Activated CD4-positive, alpha-beta T cell treated with anti-CD3 and anti-CD28 coated beads, Interleukin-2, amount 10 ng/mL, durations not matched to agents 7 days and 5 days (primary cell): ENCODE results near the gene TMEM174. TPM values are rescaled to one million over a fixed set of nuclear protein-coding genes. Genes with fewer than 3 reads are reported as not detected.

Experiments used
- CTCF ChIA-PET: fragments of 350-600 bp; sonication (Branson Sonifier 250); formaldehyde crosslinking; loops from one replicate; lab custom pipeline; 2021; ENCODE audit warnings: antibody characterized with exemption; lab: Charles Lee
- POLR2A ChIA-PET: fragments of 350-600 bp; sonication (Branson Sonifier 250); formaldehyde crosslinking; loops from one replicate; lab custom pipeline; 2021; ENCODE audit warnings: antibody characterized with exemption; lab: Charles Lee
- DNase-seq: peaks from one replicate; pipeline ENCODE4 v3.0.0-alpha.2; 2020
- H3K27ac Mint-ChIP-seq: one replicate; pipeline ENCODE4 v1.8.0; 2021; ENCODE audit warnings: mild to moderate bottlenecking, moderate library complexity, mixed read lengths
- H3K27me3 Mint-ChIP-seq: one replicate; pipeline ENCODE4 v1.8.0; 2021; ENCODE audit warnings: mixed read lengths
- H3K36me3 Mint-ChIP-seq: one replicate; pipeline ENCODE4 v1.8.0; 2021; ENCODE audit warnings: low read depth, mixed read lengths
- H3K4me1 Mint-ChIP-seq: one replicate; pipeline ENCODE4 v1.8.0; 2021; ENCODE audit warnings: mixed read lengths
- H3K4me3 Mint-ChIP-seq: one replicate; pipeline ENCODE4 v1.8.0; 2021; ENCODE audit warnings: mild to moderate bottlenecking, moderate library complexity, mixed read lengths
- H3K9me3 Mint-ChIP-seq: one replicate; pipeline ENCODE4 v1.8.0; 2021; ENCODE audit warnings: mixed read lengths
- total RNA-seq, 2 experiments: library from RNA; stranded (reverse); gene quantifications; one replicate each; pipeline ENCODE4 v1.2.3, GENCODE V29; 2021

The TMEM174 gene
- total RNA-seq, 2 experiments from 2014 or later, result not detected

- POLR2A ChIA-PET, result interaction anchor here (0.6 kb wide), 1 partner anchor 547 kb away, joined by 3 read pairs; no protein-coding TSS in a partner anchor
These were observed 14.7 kb upstream of the TMEM174 start for GRCh38 chr5:73158313-73158712.

GRCh38 chr5:73160239-73160671, 12.7 kb upstream of the TMEM174 start:
- CTCF ChIA-PET, result no interaction called here
- Mint-ChIP-seq H3K9me3 (no peaks in the 10 kb centered on the region), H3K4me3 (no peak overlapping the region), H3K4me1 (peaks cover 30% of the 10 kb centered on the region), H3K27ac (peak overlapping the region; percentile 57), H3K27me3 (peaks cover 83% of the 10 kb centered on the region), H3K36me3 (no peaks in the 10 kb centered on the region)
- peak; percentile 82 for DNase-seq
- POLR2A ChIA-PET, result no interaction called here

More at GRCh38 chr5:73158313-73158712, 14.7 kb upstream of the TMEM174 start:
- H3K9me3 Mint-ChIP-seq, result no peaks in the 10 kb centered on the region
- no peak for DNase-seq
- no peaks in the 10 kb centered on the region for H3K36me3 Mint-ChIP-seq
- peak overlapping the region; percentile 25 for H3K27ac Mint-ChIP-seq
- peaks cover 30% of the 10 kb centered on the region for H3K4me1 Mint-ChIP-seq
- no peak overlapping the region for H3K4me3 Mint-ChIP-seq
- CTCF ChIA-PET, result no interaction called here
- H3K27me3 Mint-ChIP-seq, result peaks cover 86% of the 10 kb centered on the region

- peak; percentile 34 for DNase-seq
- Mint-ChIP-seq H3K27ac (no peak overlapping the region), H3K9me3 (no peaks in the 10 kb centered on the region), H3K36me3 (no peaks in the 10 kb centered on the region), H3K4me1 (no peaks in the 10 kb centered on the region), H3K27me3 (peaks cover 86% of the 10 kb centered on the region), H3K4me3 (no peak overlapping the region)
- POLR2A ChIA-PET, result no interaction called here
- CTCF ChIA-PET, result no interaction called here
These were observed 2.5 kb upstream of the TMEM174 start for GRCh38 chr5:73170522-73170921.

GRCh38 chr5:73171495-73171894, 1.5 kb upstream of the TMEM174 start:
- no peaks in the 10 kb centered on the region for H3K9me3 Mint-ChIP-seq
- ChIA-PET POLR2A (no interaction called here), CTCF (no interaction called here)
- H3K36me3 Mint-ChIP-seq, result no peaks in the 10 kb centered on the region
- H3K4me3 Mint-ChIP-seq, result no peak overlapping the region
- no peak for DNase-seq
- peaks cover 82% of the 10 kb centered on the region for H3K27me3 Mint-ChIP-seq
- no peaks in the 10 kb centered on the region for H3K4me1 Mint-ChIP-seq
- no peak overlapping the region for H3K27ac Mint-ChIP-seq

- H3K4me3 Mint-ChIP-seq, result no peak overlapping the region
- POLR2A ChIA-PET, result no interaction called here
- CTCF ChIA-PET, result no interaction called here
- H3K27ac Mint-ChIP-seq, result no peak overlapping the region
- H3K4me1 Mint-ChIP-seq, result no peaks in the 10 kb centered on the region
- H3K9me3 Mint-ChIP-seq, result no peaks in the 10 kb centered on the region
- H3K27me3 Mint-ChIP-seq, result peaks cover 75% of the 10 kb centered on the region
- no peaks in the 10 kb centered on the region for H3K36me3 Mint-ChIP-seq
- DNase-seq, result no peak
These were observed 1.3 kb downstream of the TMEM174 start for GRCh38 chr5:73174100-73174815.

GRCh38 chr5:73176250-73176649, 3.3 kb downstream of the TMEM174 start:
- no peaks in the 10 kb centered on the region for H3K9me3 Mint-ChIP-seq
- no peak for DNase-seq
- no peak overlapping the region for H3K27ac Mint-ChIP-seq
- no peaks in the 10 kb centered on the region for H3K36me3 Mint-ChIP-seq
- H3K4me1 Mint-ChIP-seq, result no peaks in the 10 kb centered on the region
- CTCF ChIA-PET, result interaction anchor here (1.1 kb wide), 1 partner anchor 40 kb away, joined by 3 read pairs; no protein-coding TSS in a partner anchor
- no peak overlapping the region for H3K4me3 Mint-ChIP-seq
- H3K27me3 Mint-ChIP-seq, result peaks cover 74% of the 10 kb centered on the region
- POLR2A ChIA-PET, result no interaction called here

DNA sequence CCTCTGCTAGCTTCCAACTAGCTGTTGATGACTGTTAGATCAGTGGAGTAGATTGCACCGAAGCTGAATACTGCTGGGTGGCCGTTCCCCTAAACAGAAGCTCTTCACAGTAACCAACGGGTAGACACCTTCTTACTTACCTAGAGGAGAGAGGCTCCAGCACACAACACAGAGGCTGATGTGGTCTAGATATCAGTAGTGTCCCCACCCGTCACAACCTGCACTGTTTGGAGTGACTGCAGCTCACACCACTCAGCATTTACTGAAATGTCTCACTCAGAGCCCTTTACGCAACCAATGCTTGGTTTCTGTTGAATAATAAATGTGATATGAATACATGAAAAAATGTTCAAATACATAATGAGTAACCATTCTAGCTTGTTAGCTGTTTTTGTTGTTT, 5.3 kb downstream of the TMEM174 start:
- Mint-ChIP-seq H3K4me3 (no peak overlapping the region), H3K27me3 (peaks cover 70% of the 10 kb centered on the region), H3K4me1 (no peaks in the 10 kb centered on the region), H3K36me3 (no peaks in the 10 kb centered on the region), H3K9me3 (no peaks in the 10 kb centered on the region), H3K27ac (no peak overlapping the region)
- ChIA-PET CTCF (no interaction called here), POLR2A (no interaction called here)
- DNase-seq, result no peak

DNA sequence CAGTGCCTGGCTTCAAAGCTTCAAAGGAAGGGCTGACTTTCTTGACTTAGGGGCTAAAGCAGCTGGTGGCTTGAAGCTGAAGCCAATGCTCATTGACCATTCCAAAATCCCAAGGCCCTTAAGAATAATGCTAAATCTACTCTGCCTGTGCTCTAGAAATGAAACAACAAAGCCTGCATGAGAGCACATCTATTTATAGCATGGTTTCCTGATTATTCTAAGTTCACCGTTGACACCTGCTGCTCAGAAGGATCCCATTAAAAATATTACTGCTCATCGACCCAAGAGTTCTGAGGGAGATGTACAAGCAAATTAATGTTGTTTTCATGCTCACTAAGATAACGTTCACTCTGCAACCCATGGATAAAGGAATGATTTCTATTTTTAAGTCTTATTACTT, 6.7 kb downstream of the TMEM174 start:
- ChIA-PET POLR2A (no interaction called here), CTCF (interaction anchor here (1.5 kb wide), 1 partner anchor 36 kb away, joined by 3 read pairs; no protein-coding TSS in a partner anchor)
- no peaks in the 10 kb centered on the region for H3K36me3 Mint-ChIP-seq
- H3K4me1 Mint-ChIP-seq, result no peaks in the 10 kb centered on the region
- H3K4me3 Mint-ChIP-seq, result no peak overlapping the region
- DNase-seq, result no peak
- H3K27ac Mint-ChIP-seq, result no peak overlapping the region
- peaks cover 3% of the 10 kb centered on the region for H3K9me3 Mint-ChIP-seq
- peaks cover 66% of the 10 kb centered on the region for H3K27me3 Mint-ChIP-seq

GRCh38 chr5:73180566-73180965, 7.6 kb downstream of the TMEM174 start:
- CTCF ChIA-PET, result no interaction called here
- DNase-seq, result no peak
- POLR2A ChIA-PET, result no interaction called here
- H3K4me3 Mint-ChIP-seq, result no peak overlapping the region
- peaks cover 65% of the 10 kb centered on the region for H3K27me3 Mint-ChIP-seq
- H3K27ac Mint-ChIP-seq, result no peak overlapping the region
- H3K36me3 Mint-ChIP-seq, result no peaks in the 10 kb centered on the region
- peaks cover 3% of the 10 kb centered on the region for H3K9me3 Mint-ChIP-seq
- no peaks in the 10 kb centered on the region for H3K4me1 Mint-ChIP-seq

DNA sequence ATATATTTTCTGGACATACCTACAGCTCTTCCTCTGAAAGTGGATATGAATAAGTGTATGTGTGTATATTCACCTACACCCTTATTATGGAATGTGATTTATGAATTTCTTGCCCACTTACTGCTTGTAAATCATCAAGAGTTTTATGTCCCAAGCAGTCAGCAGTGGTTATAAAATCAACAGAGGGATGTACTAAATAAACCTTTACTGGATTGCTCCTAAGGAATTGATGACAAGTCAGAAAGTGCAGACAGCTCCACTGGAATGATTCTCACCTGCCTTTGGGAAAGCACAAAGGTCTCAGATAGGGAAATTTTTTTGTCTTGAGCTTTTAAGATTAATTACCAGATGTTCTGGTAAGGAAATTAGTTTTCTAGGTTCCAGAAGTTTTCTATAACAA, 9.3 kb downstream of the TMEM174 start:
- Mint-ChIP-seq H3K9me3 (peaks cover 3% of the 10 kb centered on the region), H3K4me1 (no peaks in the 10 kb centered on the region), H3K27me3 (peaks cover 57% of the 10 kb centered on the region), H3K4me3 (no peak overlapping the region), H3K36me3 (no peaks in the 10 kb centered on the region), H3K27ac (no peak overlapping the region)
- CTCF ChIA-PET, result no interaction called here
- POLR2A ChIA-PET, result no interaction called here
- DNase-seq, result no peak

- Mint-ChIP-seq H3K9me3 (peaks cover 3% of the 10 kb centered on the region), H3K27ac (no peak overlapping the region), H3K4me3 (no peak overlapping the region), H3K27me3 (peaks cover 59% of the 10 kb centered on the region), H3K36me3 (no peaks in the 10 kb centered on the region), H3K4me1 (no peaks in the 10 kb centered on the region)
- POLR2A ChIA-PET, result no interaction called here
- no peak for DNase-seq
- CTCF ChIA-PET, result no interaction called here
These were observed 10.0 kb downstream of the TMEM174 start for GRCh38 chr5:73183000-73183399.

DNA sequence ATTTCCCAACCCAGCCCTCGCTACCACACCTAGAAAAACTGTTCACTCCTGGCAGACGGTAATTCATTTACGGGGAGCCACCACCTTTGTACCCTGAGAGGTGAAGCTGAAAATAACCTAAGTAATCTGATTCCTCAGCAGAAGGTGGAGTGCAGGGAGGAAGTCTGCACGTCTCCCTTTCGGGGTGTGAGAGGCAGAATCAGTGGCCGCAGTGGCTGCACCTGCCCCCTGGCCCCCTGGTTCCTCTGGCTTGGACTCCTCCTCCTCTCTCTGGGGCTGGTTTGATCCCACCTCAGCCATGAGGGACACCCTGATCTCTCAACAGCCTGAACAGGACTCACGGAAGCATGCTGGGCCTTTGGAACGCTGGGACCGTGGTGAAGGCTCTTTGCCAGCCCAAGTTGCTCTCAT, 10.5 kb downstream of the TMEM174 start:
- Mint-ChIP-seq H3K9me3 (peaks cover 3% of the 10 kb centered on the region), H3K4me1 (no peaks in the 10 kb centered on the region), H3K27ac (no peak overlapping the region), H3K27me3 (peaks cover 56% of the 10 kb centered on the region), H3K4me3 (no peak overlapping the region), H3K36me3 (no peaks in the 10 kb centered on the region)
- no peak for DNase-seq
- ChIA-PET CTCF (interaction anchor here (0.6 kb wide), 1 partner anchor 286 kb away, joined by 3 read pairs; no protein-coding TSS in a partner anchor), POLR2A (no interaction called here)

DNA sequence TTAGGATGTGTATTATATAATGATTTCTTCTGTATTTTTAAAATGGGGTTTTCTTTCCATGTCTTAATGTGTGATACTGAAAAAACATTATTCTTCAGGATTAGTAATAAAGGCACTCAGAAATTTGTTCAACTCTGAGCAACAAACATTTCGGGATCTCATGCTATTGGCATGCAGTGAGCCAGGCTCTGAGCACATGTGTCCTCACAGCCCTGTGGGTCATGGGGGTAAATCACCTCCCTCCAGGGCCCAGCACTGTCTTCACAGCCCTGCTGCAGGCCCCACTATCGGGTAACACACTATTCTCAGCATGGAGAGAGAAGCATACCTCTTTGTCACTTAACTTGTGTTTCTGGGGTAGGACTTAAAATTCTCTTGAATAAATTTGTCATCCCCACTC, 14.0 kb downstream of the TMEM174 start:
- Mint-ChIP-seq H3K4me1 (no peaks in the 10 kb centered on the region), H3K4me3 (no peak overlapping the region), H3K27me3 (peaks cover 50% of the 10 kb centered on the region), H3K27ac (no peak overlapping the region), H3K9me3 (peaks cover 3% of the 10 kb centered on the region), H3K36me3 (no peaks in the 10 kb centered on the region)
- no peak for DNase-seq
- ChIA-PET CTCF (no interaction called here), POLR2A (no interaction called here)
